Liver (tissue), 9 donors: ENCODE measurements around the gene SIK1. TPM values are rescaled to one million over a fixed set of nuclear protein-coding genes. Genes with fewer than 3 reads are reported as not detected.

Experiments used
- DNase-seq: peaks from one replicate; pipeline ENCODE4 v3.0.0-alpha.2; 2017; ENCODE audit warnings: low spot score
- H3K27ac ChIP-seq, 2 donors: one replicate each; pipeline ENCODE4 v1.7.0; 2013; ENCODE audit warnings: inconsistent platforms in 2 of 2, low read length in 2 of 2, control low read depth in 1 of 2, low read depth in 1 of 2, mild to moderate bottlenecking in 1 of 2
- H3K27me3 ChIP-seq, 4 donors: one replicate each; pipeline versions ENCODE4 v1.6.1 to v1.7.0; 2013; ENCODE audit warnings: low read length in 3 of 4, inconsistent platforms in 1 of 4, mild to moderate bottlenecking in 1 of 4, moderate library complexity in 1 of 4; ENCODE audit not compliant: control insufficient read depth in 4 of 4, insufficient read depth in 4 of 4
- H3K36me3 ChIP-seq, 4 donors: one replicate each; pipeline versions ENCODE4 v1.6.1 to v1.7.0; 2013; ENCODE audit warnings: low read length in 3 of 4, mild to moderate bottlenecking in 3 of 4, low read depth in 1 of 4, moderate library complexity in 1 of 4; ENCODE audit not compliant: control insufficient read depth in 4 of 4, insufficient read depth in 3 of 4
- H3K4me1 ChIP-seq, 4 donors: one replicate each; pipeline versions ENCODE4 v1.6.1 to v1.7.0; 2013; ENCODE audit warnings: low read length in 3 of 4, mild to moderate bottlenecking in 3 of 4, moderate library complexity in 1 of 4; ENCODE audit not compliant: control insufficient read depth in 4 of 4, insufficient read depth in 4 of 4
- H3K4me3 ChIP-seq, 3 donors: one replicate each; pipeline versions ENCODE4 v1.6.1 to v1.7.0; 2013; ENCODE audit warnings: low read length in 3 of 3, control low read depth in 1 of 3, low read depth in 1 of 3, mild to moderate bottlenecking in 1 of 3
- H3K9ac ChIP-seq, 2 donors: one replicate each; pipeline ENCODE4 v1.7.0; 2013; ENCODE audit warnings: low read length in 2 of 2, mild to moderate bottlenecking in 2 of 2, moderate library complexity in 2 of 2, control low read depth in 1 of 2, low read depth in 1 of 2
- H3K9me3 ChIP-seq, 4 donors: one replicate each; pipeline versions ENCODE4 v1.6.1 to v1.7.0; 2013; ENCODE audit warnings: low read length in 3 of 4; ENCODE audit not compliant: control insufficient read depth in 4 of 4
- EGR1 ChIP-seq, 2 donors: IDR thresholded peaks; 2 replicates each; pipeline ENCODE4 v1.6.1; 2016 to 2018; ENCODE audit warnings: antibody characterized with exemption in 2 of 2, low read depth in 2 of 2
- FOXA1 ChIP-seq: IDR thresholded peaks from 2 replicates; pipeline ENCODE4 v1.6.1; 2016; ENCODE audit warnings: antibody characterized with exemption
- FOXA2 ChIP-seq: IDR thresholded peaks from 2 replicates; pipeline ENCODE4 v1.6.1; 2016; ENCODE audit warnings: antibody characterized with exemption
- GABPA ChIP-seq, 2 donors: IDR thresholded peaks in 1 of 2; conservative IDR thresholded peaks in 1 of 2; 2 replicates each; pipeline ENCODE4 v1.6.1; 2016; ENCODE audit warnings: antibody characterized with exemption in 2 of 2, mild to moderate bottlenecking in 1 of 2, moderate library complexity in 1 of 2
- HNF4A ChIP-seq, 2 donors: conservative IDR thresholded peaks; 2 replicates each; pipeline ENCODE4 v1.6.1; 2016; ENCODE audit warnings: antibody characterized with exemption in 2 of 2, mild to moderate bottlenecking in 2 of 2
- HNF4G ChIP-seq: IDR thresholded peaks from 2 replicates; pipeline ENCODE4 v1.6.1; 2016; ENCODE audit warnings: antibody characterized with exemption
- JUND ChIP-seq, 2 donors: IDR thresholded peaks; 2 replicates each; pipeline ENCODE4 v1.6.1; 2016; ENCODE audit warnings: antibody characterized with exemption in 2 of 2
- NR2F2 ChIP-seq: IDR thresholded peaks from 2 replicates; pipeline ENCODE4 v1.6.1; 2016; ENCODE audit warnings: antibody characterized with exemption
- RAD21 ChIP-seq, 2 donors: IDR thresholded peaks; 2 replicates each; pipeline ENCODE4 v1.6.1; 2016; ENCODE audit warnings: antibody characterized with exemption in 2 of 2, mild to moderate bottlenecking in 2 of 2
- RXRA ChIP-seq, 2 donors: IDR thresholded peaks; 2 replicates each; pipeline ENCODE4 v1.6.1; 2017 to 2018; ENCODE audit warnings: antibody characterized with exemption in 2 of 2, mild to moderate bottlenecking in 1 of 2
- SP1 ChIP-seq: IDR thresholded peaks from 2 replicates; pipeline ENCODE4 v1.6.1; 2018; ENCODE audit warnings: antibody characterized with exemption, mild to moderate bottlenecking
- TAF1 ChIP-seq: conservative IDR thresholded peaks from 2 replicates; pipeline ENCODE4 v1.6.1; 2016; ENCODE audit warnings: antibody characterized with exemption, mild to moderate bottlenecking
- WGBS: extraction: QIAGEN DNeasy Blood & Tissue Kit; methylation state at CpG from one replicate; pipeline ENCODE4 v1.1.7; 2013; 5-methylcytosine and 5-hydroxymethylcytosine counted together
- polyA plus RNA-seq, 2 donors: library from polyadenylated mRNA; stranded (reverse) in 1 of 2; unstranded in 1 of 2; fragments of 200-250 nt in 1 of 2; fragments of >200 nt in 1 of 2; fragmentation: Nextera tagmentation in 1 of 2; extraction: Ambion mirVana in 1 of 2; gene quantifications; one replicate each; pipeline versions ENCODE4 v1.2.1 to v1.2.3, GENCODE V29; 2013 to 2015
- total RNA-seq, 2 donors: library from RNA; depleted of rRNA; stranded (reverse); fragments of >200 nt; gene quantifications; one replicate each; pipeline ENCODE4 v1.2.3, GENCODE V29; 2014
- TF ChIP-seq, protein P1 (sequence below): IDR thresholded peaks from 2 replicates; pipeline ENCODE4 v1.6.1; 2016; ENCODE audit warnings: antibody characterized with exemption
- TF ChIP-seq, protein P2 (sequence below): IDR thresholded peaks from 2 replicates; pipeline ENCODE4 v1.6.1; 2016; ENCODE audit warnings: antibody characterized with exemption, mild to moderate bottlenecking
- TF ChIP-seq, protein P3 (sequence below): IDR thresholded peaks from 2 replicates; pipeline ENCODE4 v1.6.1; 2016; ENCODE audit warnings: antibody characterized with exemption
- TF ChIP-seq, protein P4 (sequence below): IDR thresholded peaks from 2 replicates; pipeline ENCODE4 v1.6.1; 2016; ENCODE audit warnings: antibody characterized with exemption
- TF ChIP-seq, protein P5 (sequence below): fragments of 150-350 bp; IDR thresholded peaks from 2 replicates; pipeline ENCODE4 v1.5.1; 2017; ENCODE audit warnings: improper control_type of control experiment, low read depth, low read length; ENCODE audit not compliant: missing input control
- donor health status: healthy.
- donor health status: healthy.
- donor health status: healthy.
- donor health status: healthy.
- donor health status: healthy.

The SIK1 gene
- total and polyA plus RNA-seq, 4 donors, result 0.53 to 1.8 (median 1.3) TPM

DNA sequence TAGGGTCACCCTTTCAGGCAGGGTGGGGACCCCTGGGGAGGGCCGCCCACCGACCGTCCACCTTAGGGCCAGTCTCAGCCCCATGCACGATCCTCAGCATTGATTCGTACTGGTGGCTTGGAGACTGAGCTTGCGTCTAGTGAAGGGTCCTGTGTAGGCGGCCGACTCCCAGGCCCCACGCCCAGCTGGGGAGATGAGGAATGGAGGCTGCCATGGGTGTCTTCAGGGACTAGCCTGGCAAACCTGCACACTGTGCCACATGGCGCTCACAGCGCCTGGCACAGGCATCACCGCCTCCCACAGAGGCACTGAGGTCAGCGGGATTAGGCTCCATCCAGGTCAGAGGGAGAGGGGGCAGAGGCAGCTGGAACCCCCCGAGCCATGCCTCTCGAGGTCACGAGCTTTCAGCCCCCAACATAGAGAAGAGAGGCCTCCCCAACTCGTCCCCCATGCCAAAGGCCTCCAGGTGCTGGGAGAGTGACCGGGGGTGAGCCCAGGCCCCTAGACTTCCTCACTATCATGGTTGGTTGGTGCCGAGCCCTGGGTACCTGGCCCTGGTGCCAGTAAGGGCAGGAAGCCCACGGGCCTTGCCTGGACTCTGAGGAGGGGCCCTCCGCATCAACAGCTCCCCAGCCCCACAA lies 51.0 kb downstream of the SIK1 start:
- H3K9me3 ChIP-seq, result no peaks in the 10 kb centered on the region
- no peak overlapping the region for H3K9ac ChIP-seq
- no peaks in the 10 kb centered on the region for H3K36me3 ChIP-seq
- WGBS, result 91% methylated on average over 21 of the region's 21 CpGs
- H3K27me3 ChIP-seq, result no peaks in the 10 kb centered on the region
- TF ChIP-seq EGR1 (IDR thresholded peaks at IDR 0.05; ENCODE audit: low read depth in 2 of 2) (no peak), HNF4A (conservative IDR thresholded peaks at IDR 0.05) (no peak), JUND (IDR thresholded peaks at IDR 0.05) (no peak), HNF4G (no peak), RAD21 (IDR thresholded peaks at IDR 0.05) (no peak), GABPA (IDR thresholded peaks at IDR 0.05 in 1 of 2, conservative IDR thresholded peaks at IDR 0.05 in 1 of 2) (no peak), NR2F2 (no peak), SP1 (no peak), FOXA2 (no peak), FOXA1 (no peak), RXRA (IDR thresholded peaks at IDR 0.05) (no peak), TAF1 (no peak)
- TF ChIP-seq, protein P1, sequence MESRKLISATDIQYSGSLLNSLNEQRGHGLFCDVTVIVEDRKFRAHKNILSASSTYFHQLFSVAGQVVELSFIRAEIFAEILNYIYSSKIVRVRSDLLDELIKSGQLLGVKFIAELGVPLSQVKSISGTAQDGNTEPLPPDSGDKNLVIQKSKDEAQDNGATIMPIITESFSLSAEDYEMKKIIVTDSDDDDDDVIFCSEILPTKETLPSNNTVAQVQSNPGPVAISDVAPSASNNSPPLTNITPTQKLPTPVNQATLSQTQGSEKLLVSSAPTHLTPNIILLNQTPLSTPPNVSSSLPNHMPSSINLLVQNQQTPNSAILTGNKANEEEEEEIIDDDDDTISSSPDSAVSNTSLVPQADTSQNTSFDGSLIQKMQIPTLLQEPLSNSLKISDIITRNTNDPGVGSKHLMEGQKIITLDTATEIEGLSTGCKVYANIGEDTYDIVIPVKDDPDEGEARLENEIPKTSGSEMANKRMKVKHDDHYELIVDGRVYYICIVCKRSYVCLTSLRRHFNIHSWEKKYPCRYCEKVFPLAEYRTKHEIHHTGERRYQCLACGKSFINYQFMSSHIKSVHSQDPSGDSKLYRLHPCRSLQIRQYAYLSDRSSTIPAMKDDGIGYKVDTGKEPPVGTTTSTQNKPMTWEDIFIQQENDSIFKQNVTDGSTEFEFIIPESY, result no peak
- TF ChIP-seq, protein P2, sequence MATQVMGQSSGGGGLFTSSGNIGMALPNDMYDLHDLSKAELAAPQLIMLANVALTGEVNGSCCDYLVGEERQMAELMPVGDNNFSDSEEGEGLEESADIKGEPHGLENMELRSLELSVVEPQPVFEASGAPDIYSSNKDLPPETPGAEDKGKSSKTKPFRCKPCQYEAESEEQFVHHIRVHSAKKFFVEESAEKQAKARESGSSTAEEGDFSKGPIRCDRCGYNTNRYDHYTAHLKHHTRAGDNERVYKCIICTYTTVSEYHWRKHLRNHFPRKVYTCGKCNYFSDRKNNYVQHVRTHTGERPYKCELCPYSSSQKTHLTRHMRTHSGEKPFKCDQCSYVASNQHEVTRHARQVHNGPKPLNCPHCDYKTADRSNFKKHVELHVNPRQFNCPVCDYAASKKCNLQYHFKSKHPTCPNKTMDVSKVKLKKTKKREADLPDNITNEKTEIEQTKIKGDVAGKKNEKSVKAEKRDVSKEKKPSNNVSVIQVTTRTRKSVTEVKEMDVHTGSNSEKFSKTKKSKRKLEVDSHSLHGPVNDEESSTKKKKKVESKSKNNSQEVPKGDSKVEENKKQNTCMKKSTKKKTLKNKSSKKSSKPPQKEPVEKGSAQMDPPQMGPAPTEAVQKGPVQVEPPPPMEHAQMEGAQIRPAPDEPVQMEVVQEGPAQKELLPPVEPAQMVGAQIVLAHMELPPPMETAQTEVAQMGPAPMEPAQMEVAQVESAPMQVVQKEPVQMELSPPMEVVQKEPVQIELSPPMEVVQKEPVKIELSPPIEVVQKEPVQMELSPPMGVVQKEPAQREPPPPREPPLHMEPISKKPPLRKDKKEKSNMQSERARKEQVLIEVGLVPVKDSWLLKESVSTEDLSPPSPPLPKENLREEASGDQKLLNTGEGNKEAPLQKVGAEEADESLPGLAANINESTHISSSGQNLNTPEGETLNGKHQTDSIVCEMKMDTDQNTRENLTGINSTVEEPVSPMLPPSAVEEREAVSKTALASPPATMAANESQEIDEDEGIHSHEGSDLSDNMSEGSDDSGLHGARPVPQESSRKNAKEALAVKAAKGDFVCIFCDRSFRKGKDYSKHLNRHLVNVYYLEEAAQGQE, result no peak
- TF ChIP-seq, protein P3, sequence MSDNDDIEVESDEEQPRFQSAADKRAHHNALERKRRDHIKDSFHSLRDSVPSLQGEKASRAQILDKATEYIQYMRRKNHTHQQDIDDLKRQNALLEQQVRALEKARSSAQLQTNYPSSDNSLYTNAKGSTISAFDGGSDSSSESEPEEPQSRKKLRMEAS, result no peak
- TF ChIP-seq, protein P4, sequence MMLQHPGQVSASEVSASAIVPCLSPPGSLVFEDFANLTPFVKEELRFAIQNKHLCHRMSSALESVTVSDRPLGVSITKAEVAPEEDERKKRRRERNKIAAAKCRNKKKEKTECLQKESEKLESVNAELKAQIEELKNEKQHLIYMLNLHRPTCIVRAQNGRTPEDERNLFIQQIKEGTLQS, result no peak
- TF ChIP-seq, protein P5, sequence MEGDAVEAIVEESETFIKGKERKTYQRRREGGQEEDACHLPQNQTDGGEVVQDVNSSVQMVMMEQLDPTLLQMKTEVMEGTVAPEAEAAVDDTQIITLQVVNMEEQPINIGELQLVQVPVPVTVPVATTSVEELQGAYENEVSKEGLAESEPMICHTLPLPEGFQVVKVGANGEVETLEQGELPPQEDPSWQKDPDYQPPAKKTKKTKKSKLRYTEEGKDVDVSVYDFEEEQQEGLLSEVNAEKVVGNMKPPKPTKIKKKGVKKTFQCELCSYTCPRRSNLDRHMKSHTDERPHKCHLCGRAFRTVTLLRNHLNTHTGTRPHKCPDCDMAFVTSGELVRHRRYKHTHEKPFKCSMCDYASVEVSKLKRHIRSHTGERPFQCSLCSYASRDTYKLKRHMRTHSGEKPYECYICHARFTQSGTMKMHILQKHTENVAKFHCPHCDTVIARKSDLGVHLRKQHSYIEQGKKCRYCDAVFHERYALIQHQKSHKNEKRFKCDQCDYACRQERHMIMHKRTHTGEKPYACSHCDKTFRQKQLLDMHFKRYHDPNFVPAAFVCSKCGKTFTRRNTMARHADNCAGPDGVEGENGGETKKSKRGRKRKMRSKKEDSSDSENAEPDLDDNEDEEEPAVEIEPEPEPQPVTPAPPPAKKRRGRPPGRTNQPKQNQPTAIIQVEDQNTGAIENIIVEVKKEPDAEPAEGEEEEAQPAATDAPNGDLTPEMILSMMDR, result no peak
- H3K4me1 ChIP-seq, result no peaks in the 10 kb centered on the region
- H3K4me3 ChIP-seq, result no peak overlapping the region
- H3K27ac ChIP-seq, result no peak overlapping the region
- DNase-seq, result no peak
